Measurements from ENCODE around the gene CETN2. TPM values are rescaled to one million over a fixed set of nuclear protein-coding genes. Genes with fewer than 3 reads are reported as not detected.
"Not testable (repeated sequence)": the region's sequence is repeated elsewhere in the genome, so short reads cannot be mapped to it uniquely, and the experiment has no call there.

Gene CETN2
- total RNA-seq, 1 donor from 2014 or later, result 24.7 TPM

DNA sequence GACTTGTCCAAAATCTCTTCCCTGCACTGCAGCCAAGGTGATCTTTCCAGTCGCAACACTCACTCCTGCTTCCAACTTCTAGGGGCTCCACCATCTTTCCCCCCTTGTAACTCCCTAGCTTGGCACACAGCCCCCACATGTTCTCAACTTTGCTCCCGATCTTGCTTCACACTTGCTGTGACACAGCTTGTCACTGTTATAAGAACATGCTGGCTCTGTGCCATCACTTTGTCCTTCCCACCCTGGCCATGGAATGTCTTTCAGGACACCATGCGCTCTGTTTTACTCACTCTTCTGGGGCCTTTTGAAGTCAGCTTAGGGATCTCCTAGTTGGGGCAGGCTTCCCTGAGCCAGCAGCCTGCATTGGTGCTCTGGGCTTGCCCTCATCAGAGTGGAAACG is 2.8 kb upstream of the CETN2 start:
- DNase-seq (ENCODE audit: extremely low read depth, low read depth, low spot score), result no peak

GRCh38 chrX:152832520-152832919 is 2.0 kb upstream of the CETN2 start:
- no peak for DNase-seq (ENCODE audit: extremely low read depth, low read depth, low spot score)

- no peak for DNase-seq (ENCODE audit: extremely low read depth, low read depth, low spot score)
Measured at GRCh38 chrX:152831391-152831790, 834 bp upstream of the CETN2 start.

- no peak for DNase-seq (ENCODE audit: extremely low read depth, low read depth, low spot score)
Measured at GRCh38 chrX:152824841-152825374, 5.6 kb downstream of the CETN2 start.

DNA sequence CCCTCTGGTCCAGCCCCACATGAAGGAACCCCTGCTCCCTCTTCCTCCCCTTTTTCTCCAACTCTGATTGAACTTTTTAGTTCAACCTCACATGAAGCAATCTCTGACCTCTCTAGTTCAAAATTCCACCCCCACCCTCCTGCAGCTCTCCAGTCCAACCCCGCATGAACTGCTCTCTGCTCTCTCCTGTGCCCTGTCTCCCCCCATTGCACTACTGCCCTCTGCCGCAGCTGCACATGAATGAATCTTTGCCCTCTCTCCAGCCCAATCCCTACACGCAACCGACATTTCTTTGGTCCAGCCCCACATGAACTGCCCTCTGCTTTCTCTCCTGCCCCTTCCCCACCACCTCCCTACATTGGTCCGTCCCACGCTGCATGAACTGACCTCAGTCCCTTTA is 6.9 kb downstream of the CETN2 start:
- no peak for DNase-seq (ENCODE audit: extremely low read depth, low read depth, low spot score)

GRCh38 chrX:152822383-152823086 is 8.0 kb downstream of the CETN2 start:
- no peak for DNase-seq (ENCODE audit: extremely low read depth, low read depth, low spot score)

- DNase-seq (ENCODE audit: extremely low read depth, low read depth, low spot score), result no peak
Measured at GRCh38 chrX:152821145-152821765, 9.3 kb downstream of the CETN2 start.

DNA sequence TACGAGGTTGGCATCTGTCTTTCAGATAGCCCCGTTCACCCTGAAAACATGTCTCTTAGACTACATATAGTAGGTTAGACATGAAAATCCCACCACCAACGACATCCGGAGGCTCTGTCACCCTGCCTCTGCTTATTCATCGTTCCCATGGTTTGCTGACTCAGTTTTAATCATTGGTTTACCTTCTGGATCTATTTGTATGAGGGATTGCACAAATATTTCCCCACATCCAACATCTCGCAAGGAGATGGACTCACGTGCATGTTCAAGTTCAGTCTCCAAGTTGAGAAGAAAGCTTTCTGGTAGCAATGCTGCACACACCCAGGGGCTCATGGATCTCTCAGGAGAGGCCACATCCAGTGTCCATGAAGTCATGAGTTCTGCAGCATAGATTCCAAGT is 10.8 kb downstream of the CETN2 start:
- DNase-seq (ENCODE audit: extremely low read depth, low read depth, low spot score), result no peak

- DNase-seq (ENCODE audit: extremely low read depth, low read depth, low spot score), result no peak
Measured at GRCh38 chrX:152819266-152819665, 11.3 kb downstream of the CETN2 start.

DNA sequence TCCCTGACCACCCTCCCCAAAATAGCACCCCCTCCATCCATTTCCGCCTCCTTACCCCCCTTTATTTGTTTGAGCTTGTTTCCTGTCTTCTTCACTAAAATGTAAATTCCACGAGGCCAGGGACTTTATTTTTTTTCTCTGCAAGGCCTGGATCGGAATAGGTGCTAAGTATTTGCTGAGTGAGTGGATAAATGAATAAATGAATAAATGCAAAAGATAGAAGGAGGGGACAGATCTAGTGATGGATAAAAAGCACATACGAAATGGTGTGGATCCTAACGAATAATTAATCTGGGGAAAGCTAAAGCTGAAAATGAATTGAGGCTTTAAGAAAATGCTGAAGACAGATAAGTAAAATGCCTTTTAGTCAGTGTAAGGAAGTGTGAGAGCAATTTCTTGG is 12.2 kb downstream of the CETN2 start:
- DNase-seq (ENCODE audit: extremely low read depth, low read depth, low spot score), result no peak

- DNase-seq (ENCODE audit: extremely low read depth, low read depth, low spot score), result no peak
Measured at GRCh38 chrX:152817078-152817764, 13.3 kb downstream of the CETN2 start.

DNA sequence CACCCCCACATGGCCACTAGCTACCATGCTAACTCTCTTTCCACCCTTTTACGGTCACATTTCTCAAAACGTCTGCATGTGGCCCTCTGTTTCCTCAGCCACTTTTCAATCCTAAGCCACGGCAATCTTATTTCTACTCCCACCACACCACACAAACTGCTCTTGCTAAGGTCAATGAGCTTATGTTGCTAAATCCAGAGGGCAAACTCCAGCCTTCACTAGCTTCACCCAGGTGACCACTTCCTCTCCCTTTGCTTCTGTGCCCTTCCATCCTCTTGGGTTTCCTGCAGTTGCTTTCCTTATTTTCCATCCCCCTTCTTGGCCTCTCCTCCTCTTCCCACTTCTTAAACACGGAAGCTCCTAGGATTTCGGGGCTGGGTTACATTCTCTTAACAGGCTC is 16.5 kb downstream of the CETN2 start:
- DNase-seq (ENCODE audit: extremely low read depth, low read depth, low spot score), result no peak

GRCh38 chrX:152813206-152813605 is 17.4 kb downstream of the CETN2 start:
- no peak for DNase-seq (ENCODE audit: extremely low read depth, low read depth, low spot score)

- no peak for DNase-seq (ENCODE audit: extremely low read depth, low read depth, low spot score)
Measured at GRCh38 chrX:152810403-152810802, 20.2 kb downstream of the CETN2 start.

DNA sequence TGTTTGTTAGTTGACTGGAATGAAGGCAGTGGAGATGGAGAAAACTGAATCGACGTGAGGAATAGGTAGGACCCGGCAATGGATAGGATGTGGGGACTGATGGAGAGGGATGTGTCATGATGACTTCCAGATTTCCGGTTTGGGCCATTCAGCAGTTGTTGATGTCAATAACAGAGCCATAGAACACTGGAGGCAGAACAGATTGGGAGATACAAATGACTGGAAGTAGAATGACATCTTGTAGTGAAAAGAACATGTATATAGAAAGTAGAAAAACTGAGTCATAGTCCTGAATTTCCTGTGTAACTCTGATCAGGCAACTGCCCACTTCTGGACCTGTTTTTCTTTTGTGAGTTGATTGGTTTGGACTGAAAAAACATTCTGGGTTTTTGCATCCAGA is 24.5 kb downstream of the CETN2 start:
- DNase-seq (ENCODE audit: extremely low read depth, low read depth, low spot score), result no peak

- no peak for DNase-seq (ENCODE audit: extremely low read depth, low read depth, low spot score)
Measured at GRCh38 chrX:152798945-152799344, 31.6 kb downstream of the CETN2 start.

- DNase-seq (ENCODE audit: extremely low read depth, low read depth, low spot score), result not testable (repeated sequence)
Measured at GRCh38 chrX:152787062-152787461, 43.5 kb downstream of the CETN2 start.

Other genes starting within 250 kb of the CETN2 start
- gene GABRQ, start 192.9 kb downstream of the CETN2 start, total RNA-seq, result under 0.01 TPM in 1 of 2 replicates, not detected in the other
- not detected in 2 replicates for gene MAGEA3, start 132.0 kb downstream of the CETN2 start, total RNA-seq
- not detected in 2 replicates for gene CSAG2, start 121.5 kb downstream of the CETN2 start, total RNA-seq
- gene MAGEA2B, start 116.1 kb downstream of the CETN2 start, total RNA-seq, result not detected in 2 replicates
- gene CSAG1, start 97.0 kb downstream of the CETN2 start, total RNA-seq, result not detected in 2 replicates
- not detected in 2 replicates for gene MAGEA12, start 97.0 kb downstream of the CETN2 start, total RNA-seq
- gene MAGEA2, start 76.9 kb downstream of the CETN2 start, total RNA-seq, result not detected in 2 replicates
- gene CSAG3, start 71.5 kb downstream of the CETN2 start, total RNA-seq, result not detected in 2 replicates
- gene MAGEA6, start 61.1 kb downstream of the CETN2 start, total RNA-seq, result not detected in 2 replicates
- gene NSDHL, start 306 bp upstream of the CETN2 start, total RNA-seq, result 21.5 and 23.4 TPM in 2 replicates
- 9.4 and 20.9 TPM in 2 replicates for gene ZNF185, start 67.3 kb upstream of the CETN2 start, total RNA-seq
- gene PNMA5, start 163.4 kb upstream of the CETN2 start, total RNA-seq, result not detected in 2 replicates
- 0.58 TPM in 1 of 2 replicates, not detected in the other for gene PNMA3, start 225.7 kb upstream of the CETN2 start, total RNA-seq
- 2.1 and 2.5 TPM in 2 replicates for gene PNMA6A, start 241.7 kb upstream of the CETN2 start, total RNA-seq

Data from glomerular endothelial cell (primary cell).